ENCODE measurements around the gene TTLL12.
A peak's percentile ranks its signal among the peaks of the same experiment; 100 is the strongest.

The TTLL12 gene

DNA sequence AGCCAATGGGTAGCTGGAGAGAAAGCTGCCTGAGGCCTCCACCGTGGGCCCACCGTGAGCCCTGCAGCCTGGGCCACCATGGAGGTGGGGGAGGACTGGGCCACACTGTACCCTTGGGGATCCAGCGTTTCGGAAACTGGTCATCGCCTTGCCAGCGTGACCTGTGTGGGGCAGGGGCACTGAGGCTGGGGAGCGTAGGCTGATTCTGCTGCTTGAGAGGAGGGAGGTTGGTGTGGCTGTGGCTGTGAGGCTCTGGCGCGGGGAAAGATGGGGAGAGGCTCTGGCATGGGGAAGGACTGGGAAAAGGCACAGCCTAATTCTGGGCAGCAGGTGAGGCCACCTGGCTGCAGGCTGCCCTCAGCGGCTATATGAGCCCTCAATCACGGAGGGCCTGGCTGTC, 12.6 kb upstream of the TTLL12 start:
- DNase-seq (ENCODE audit: low read depth in 2 of 2), result no peak

DNA sequence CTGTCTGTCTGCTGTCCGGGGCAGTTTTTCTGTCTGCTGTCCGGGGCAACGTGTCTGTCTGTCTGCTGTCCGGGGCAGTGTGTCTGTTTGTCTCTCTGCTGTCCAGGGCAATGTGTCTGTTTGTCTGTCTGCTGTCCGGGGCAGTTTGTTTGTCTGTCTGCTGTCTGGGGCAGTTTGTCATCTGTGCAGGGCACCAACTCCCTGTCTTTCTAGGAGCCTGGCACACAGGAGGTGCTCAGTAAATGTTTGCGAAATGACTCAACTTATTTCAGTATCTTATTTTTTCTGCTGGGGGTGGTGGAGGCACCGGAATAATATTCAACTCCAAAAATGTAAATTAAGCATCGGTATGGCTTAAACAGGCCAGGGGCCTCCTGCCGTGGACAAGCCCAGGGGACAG, 12.0 kb upstream of the TTLL12 start:
- DNase-seq (ENCODE audit: low read depth in 2 of 2), result no peak

GRCh38 chr22:43198126-43198525, 11.2 kb upstream of the TTLL12 start:
- DNase-seq (ENCODE audit: low read depth in 2 of 2), result no peak

DNA sequence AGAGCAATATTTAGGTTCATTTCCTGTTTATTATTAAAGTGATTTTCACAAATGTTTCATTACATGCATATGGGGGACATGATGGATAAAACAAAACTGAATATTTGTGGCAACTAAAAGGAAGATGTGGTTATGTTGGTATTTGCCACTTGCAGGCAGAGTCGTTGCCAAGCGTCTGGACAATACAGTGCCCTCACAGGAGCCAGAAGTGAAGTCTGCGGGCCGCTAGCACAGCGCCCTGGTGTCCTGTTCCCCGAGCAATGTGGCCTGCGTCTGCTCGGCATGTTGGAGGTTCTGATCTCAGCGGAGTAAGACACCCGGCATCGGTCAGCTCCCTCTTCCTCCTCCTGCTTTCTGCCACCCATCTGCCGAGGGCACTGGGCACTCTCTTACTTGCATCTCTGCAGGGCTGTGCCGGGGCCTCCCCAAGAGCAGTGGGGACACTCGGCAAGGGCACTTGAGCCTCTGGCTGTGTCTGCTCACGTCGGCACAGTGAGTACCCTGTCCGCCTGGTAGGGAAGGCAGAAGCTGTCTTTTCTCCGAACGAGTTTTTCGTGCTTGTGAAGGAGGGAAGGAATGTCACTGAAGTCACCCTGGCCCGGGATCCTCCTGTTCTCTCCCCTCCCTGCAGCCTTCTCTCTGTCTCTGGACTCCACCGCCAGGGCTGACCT, 10.5 kb upstream of the TTLL12 start:
- no peak for DNase-seq (ENCODE audit: low read depth in 2 of 2)

DNA sequence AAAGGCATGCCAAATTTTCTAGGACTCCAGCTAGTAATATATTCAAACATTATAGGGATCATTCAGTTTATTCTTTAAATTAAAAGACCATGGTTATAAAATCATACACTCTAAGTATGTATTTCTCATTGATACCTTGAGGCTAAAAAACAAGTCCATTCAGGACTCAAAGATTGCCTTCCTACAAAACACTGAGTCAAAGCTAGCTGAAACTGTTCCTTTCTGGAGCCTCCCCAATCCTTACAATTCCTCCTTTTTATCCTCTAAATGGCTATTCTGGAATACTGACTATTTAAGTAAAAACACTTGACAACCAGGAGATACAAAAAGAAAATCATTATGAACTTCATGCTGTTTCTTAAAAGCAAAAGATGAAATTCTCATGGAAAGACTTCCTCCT, 4.9 kb upstream of the TTLL12 start:
- no peak for DNase-seq (ENCODE audit: low read depth in 2 of 2)

- no peak for DNase-seq (ENCODE audit: low read depth in 2 of 2)
These were observed 2.1 kb upstream of the TTLL12 start for GRCh38 chr22:43188829-43189545.

DNA sequence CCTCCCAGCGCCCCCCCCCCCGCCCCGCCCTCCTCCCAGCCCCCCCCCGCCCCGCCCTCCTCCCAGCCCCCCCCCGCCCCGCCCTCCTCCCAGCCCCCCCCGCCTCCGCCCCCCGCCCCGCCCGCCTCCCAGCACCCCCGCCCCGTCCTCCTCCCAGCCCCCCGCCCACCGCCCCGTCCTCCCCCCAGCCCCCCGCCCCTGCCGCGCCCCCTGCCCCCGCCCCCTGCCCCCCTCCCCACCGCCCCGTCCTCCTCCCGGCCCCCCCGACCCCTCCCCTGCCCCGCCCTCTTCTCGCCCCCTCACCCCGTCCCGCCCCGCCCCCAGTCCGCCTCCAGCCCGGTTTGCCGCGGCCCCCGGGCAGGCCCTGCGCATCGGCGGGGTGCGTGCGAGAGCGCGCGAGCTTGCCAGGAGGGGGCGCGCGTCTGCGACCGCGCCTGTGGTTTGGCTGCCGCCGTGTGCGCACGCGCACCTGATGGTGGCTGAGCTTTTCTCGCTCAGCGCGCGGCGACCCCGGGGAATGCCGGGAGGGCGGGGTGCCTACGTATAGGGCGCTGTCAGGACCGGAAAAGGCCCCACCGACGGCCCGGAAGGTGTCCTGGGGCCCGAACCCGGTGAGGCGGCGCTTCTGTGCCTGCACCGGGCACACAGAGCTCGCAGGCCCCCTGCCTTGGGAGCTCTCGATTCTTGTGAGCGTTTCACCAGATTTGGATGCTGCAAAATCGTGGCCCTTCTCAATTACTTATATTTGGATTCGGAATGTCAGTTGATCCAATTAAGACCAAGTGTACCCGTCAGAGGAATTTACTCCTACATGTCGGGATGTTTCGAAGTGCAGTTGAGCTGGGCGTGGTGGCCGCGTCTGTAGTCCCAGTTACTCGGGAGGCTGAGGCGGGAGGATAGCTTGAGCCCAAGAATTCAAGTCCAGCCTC, 501 bp upstream of the TTLL12 start:
- peak; percentile 86 to 89 for DNase-seq (ENCODE audit: low read depth in 2 of 2)

DNA sequence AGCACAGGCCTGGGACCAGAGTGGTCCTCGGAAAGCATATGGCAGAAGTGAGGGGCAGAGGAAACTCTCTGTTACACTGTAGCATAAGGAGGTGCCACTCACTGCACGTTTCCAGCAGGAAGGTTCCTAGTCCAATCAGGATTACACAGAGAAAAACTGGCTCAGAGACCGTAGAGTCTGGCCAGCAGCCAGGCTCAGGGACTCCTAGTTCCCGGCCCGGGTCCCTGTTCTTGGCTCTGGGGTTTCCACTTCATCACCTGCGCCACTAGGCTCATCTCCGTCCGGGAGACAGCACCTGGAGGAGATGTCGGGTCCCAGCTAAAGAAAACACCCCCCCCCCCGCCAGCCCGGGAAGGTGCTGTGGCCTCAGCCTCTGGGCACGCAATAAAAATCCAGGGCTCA, 1.1 kb downstream of the TTLL12 start:
- DNase-seq (ENCODE audit: low read depth in 2 of 2), result no peak

GRCh38 chr22:43183496-43184277, 3.2 kb downstream of the TTLL12 start:
- DNase-seq (ENCODE audit: low read depth in 2 of 2), result no peak

DNA sequence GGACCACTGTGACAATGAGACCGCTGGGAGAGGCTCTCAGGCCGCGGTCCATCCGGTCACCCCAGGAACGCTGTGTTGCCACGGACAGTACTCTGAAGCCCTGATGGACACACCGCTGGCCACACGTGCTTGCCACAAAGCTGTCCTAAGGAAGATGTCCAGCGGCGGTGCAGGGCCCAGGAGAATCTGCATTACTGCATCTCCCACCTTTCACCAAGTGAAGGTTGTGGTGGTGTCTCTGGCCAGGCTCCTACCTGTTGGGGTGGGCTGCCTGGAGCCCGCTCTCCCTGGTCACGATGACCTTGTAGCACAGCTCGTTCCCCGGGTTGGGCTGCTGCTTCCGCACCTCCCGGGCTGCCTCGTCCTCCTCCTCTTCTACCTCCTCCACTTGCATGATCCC, 4.2 kb downstream of the TTLL12 start:
- DNase-seq (ENCODE audit: low read depth in 2 of 2), result no peak

- DNase-seq (ENCODE audit: low read depth in 2 of 2), result no peak
These were observed 4.8 kb downstream of the TTLL12 start for GRCh38 chr22:43182118-43182517.

DNA sequence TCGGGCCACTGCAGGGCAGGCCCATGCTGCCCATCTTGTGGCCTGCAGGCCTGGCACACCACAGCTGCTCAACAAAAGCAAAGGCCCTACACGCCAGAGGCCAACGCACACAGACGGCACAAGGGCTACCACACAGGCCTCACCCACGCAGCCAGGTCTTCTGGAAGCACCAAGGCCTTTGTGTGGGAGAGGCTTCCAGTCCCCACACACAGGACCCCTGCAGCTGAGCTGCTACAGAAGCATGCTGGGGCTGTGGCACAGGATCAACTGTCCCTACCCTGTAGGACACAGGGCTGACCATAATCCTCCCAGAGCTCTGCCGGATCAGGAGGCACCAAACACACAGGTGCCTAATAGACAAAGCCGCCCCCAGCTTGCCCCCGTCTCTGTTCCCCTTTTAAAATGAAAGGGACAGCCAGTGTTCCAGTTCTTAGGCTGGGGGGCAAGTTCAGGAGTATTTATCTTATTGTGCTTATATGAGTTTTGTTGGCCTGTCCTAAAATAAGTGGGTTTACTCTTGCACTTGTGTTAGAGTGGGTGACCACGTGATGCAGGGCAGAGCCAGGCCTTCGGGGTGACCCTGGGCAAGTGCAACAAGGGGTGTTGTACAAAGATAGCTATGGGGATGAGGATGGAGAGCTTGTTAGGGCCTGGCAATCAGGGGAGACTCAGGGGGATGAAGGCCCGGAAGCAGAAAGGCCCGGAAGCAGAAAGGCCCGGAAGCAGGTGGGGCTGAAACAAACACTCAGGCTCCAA, 5.4 kb downstream of the TTLL12 start:
- no peak for DNase-seq (ENCODE audit: low read depth in 2 of 2)

GRCh38 chr22:43180670-43181069, 6.3 kb downstream of the TTLL12 start:
- DNase-seq (ENCODE audit: low read depth in 2 of 2), result no peak

- no peak for DNase-seq (ENCODE audit: low read depth in 2 of 2)
These were observed 7.1 kb downstream of the TTLL12 start for GRCh38 chr22:43179911-43180195.

GRCh38 chr22:43179146-43179910, 7.6 kb downstream of the TTLL12 start:
- DNase-seq (ENCODE audit: low read depth in 2 of 2), result no peak

- DNase-seq (ENCODE audit: low read depth in 2 of 2), result no peak
These were observed 9.5 kb downstream of the TTLL12 start for GRCh38 chr22:43177479-43177878.

GRCh38 chr22:43176090-43176489, 10.8 kb downstream of the TTLL12 start:
- no peak for DNase-seq (ENCODE audit: low read depth in 2 of 2)

DNA sequence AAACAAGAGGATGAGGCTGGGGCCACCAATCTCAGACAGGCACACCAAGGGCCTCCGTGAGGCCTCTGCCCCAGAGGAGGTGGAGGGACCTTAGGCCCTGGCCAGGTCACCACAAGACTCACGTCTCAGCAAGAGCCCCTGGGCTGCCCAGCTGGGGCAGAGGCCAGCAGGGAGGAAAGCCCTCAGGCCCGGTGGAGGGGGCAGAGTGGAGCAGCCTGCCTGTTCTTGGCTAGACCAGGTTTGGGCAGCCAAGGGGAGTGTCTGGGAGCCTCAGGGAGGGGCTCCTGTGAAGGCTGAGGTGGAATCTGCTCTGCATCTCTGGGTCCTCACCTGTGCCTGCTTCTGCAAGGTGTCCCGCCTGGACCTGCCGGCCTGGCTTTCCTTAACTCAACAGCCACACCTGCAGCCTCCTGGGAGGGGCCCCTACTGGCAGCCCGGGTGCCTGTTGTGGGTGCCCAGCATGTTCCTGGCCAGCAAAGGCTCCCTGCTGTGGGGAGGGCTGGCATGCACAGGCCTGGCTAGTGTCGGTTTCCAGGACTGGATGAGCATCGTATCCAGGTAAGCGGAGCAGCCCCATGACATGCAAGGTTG, 11.9 kb downstream of the TTLL12 start:
- DNase-seq (ENCODE audit: low read depth in 2 of 2), result no peak

DNA sequence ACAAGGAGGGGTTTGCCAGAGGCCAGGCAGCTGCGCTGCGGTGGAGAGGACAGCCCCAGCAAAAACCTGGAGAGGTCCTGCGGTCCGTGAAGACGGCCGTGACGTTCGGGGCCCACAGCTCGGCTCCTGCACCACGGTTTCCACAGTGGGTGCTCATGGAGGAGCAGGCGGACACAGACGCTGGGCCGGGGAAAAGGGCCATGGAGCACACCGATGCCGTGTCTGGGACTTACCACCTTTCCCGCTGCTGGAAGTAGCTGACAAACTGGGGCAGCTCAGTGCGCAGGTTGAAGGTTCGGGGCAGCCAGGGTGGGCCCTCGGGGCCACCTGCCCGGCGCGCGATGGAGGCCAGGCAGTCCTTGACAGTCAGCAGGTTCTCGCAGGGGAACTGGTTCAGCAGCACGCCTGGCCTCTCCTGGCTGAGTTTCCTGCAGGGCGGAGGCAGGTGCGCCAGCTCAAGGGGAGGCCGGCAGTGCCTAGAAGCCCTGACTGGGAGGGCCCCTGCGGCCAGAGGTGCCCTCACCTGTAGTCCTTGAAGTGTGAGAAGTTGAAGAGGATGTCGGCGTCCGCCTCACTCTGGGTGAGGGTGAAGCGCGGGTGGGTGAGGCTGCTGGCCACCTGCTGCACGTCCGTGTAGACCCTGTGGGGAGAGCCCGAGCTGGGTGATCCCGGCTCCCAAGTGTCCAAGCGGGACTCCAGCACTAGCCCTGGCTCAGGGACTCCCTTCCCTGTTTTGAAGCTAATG, 12.8 kb downstream of the TTLL12 start:
- DNase-seq (ENCODE audit: low read depth in 2 of 2), result no peak

Data from fibroblast of skin of left quadriceps (primary cell).